Activated T-cell treated with anti-CD3 and anti-CD28 coated beads for 24 hours (primary cell): ENCODE measurements around the gene TTC39A.
"Not testable (repeated sequence)": the region's sequence is repeated elsewhere in the genome, so short reads cannot be mapped to it uniquely, and the experiment has no call there.

Experiments
- DNase-seq: peaks from one replicate; pipeline ENCODE4 v3.0.0-alpha.2; 2020; ENCODE audit warnings: low read depth

TTC39A gene

GRCh38 chr1:51336711-51337110 is 6.3 kb upstream of the TTC39A start:
- no peak for DNase-seq

- no peak for DNase-seq
These were observed 5.6 kb upstream of the TTC39A start for GRCh38 chr1:51336004-51336403.

- DNase-seq, result no peak
These were observed 1.1 kb upstream of the TTC39A start for GRCh38 chr1:51331206-51332100.

GRCh38 chr1:51329443-51330325 is 678 bp downstream of the TTC39A start:
- DNase-seq, result no peak

GRCh38 chr1:51328926-51329325 is 1.4 kb downstream of the TTC39A start:
- DNase-seq, result no peak

- no peak for DNase-seq
These were observed 2.1 kb downstream of the TTC39A start for GRCh38 chr1:51328279-51328678.

GRCh38 chr1:51327386-51327785 is 3.0 kb downstream of the TTC39A start:
- no peak for DNase-seq

GRCh38 chr1:51326839-51327238 is 3.5 kb downstream of the TTC39A start:
- no peak for DNase-seq

GRCh38 chr1:51325878-51326755 is 4.2 kb downstream of the TTC39A start:
- DNase-seq, result no peak

GRCh38 chr1:51325391-51325790 is 5.0 kb downstream of the TTC39A start:
- no peak for DNase-seq

- not testable (repeated sequence) for DNase-seq
These were observed 5.4 kb downstream of the TTC39A start for GRCh38 chr1:51325011-51325385.

- DNase-seq, result no peak
These were observed 5.9 kb downstream of the TTC39A start for GRCh38 chr1:51324251-51325010.

- no peak for DNase-seq
These were observed 6.6 kb downstream of the TTC39A start for GRCh38 chr1:51323778-51324177.

- DNase-seq, result no peak
These were observed 7.8 kb downstream of the TTC39A start for GRCh38 chr1:51322417-51323101.

- DNase-seq, result no peak
These were observed 8.5 kb downstream of the TTC39A start for GRCh38 chr1:51321924-51322280.

- DNase-seq, result no peak
These were observed 9.1 kb downstream of the TTC39A start for GRCh38 chr1:51320967-51321923.

GRCh38 chr1:51317798-51318197 is 12.6 kb downstream of the TTC39A start:
- no peak for DNase-seq

GRCh38 chr1:51316846-51317120 is 13.6 kb downstream of the TTC39A start:
- DNase-seq, result no peak

- DNase-seq, result no peak
These were observed 14.1 kb downstream of the TTC39A start for GRCh38 chr1:51316113-51316845.
